NB4 (cell line): Measurements from ENCODE around the gene ELK4.

Source experiments
- MYC ChIP-seq: IDR thresholded peaks from 2 replicates; pipeline ENCODE4 v1.6.1; 2011; ENCODE audit warnings: low read depth, low read length
- TF ChIP-seq, protein P1 (sequence below): IDR thresholded peaks from one replicate; pipeline ENCODE4 v1.5.1; 2012; ENCODE audit warnings: low read depth, low read length

DNA sequence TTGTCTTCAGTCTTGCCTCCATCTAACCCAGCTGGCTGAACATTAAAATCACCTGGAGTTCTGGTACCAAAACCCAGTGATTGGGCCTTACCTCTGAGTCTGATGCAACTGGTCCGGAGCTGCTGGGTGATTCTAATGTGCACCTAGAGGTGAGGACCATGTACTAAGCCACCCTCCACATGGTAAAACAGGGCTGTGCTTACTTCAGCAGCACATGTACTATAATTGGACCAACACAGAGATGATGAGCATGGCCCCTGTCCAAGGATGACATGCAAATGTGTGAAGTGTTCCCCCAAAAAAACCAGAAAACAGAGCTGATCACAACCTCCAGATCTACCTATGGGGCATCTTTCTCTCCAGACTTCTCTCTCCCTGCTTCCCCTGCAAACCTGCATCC, 37.0 kb downstream of the ELK4 start:
- TF ChIP-seq, protein P1, sequence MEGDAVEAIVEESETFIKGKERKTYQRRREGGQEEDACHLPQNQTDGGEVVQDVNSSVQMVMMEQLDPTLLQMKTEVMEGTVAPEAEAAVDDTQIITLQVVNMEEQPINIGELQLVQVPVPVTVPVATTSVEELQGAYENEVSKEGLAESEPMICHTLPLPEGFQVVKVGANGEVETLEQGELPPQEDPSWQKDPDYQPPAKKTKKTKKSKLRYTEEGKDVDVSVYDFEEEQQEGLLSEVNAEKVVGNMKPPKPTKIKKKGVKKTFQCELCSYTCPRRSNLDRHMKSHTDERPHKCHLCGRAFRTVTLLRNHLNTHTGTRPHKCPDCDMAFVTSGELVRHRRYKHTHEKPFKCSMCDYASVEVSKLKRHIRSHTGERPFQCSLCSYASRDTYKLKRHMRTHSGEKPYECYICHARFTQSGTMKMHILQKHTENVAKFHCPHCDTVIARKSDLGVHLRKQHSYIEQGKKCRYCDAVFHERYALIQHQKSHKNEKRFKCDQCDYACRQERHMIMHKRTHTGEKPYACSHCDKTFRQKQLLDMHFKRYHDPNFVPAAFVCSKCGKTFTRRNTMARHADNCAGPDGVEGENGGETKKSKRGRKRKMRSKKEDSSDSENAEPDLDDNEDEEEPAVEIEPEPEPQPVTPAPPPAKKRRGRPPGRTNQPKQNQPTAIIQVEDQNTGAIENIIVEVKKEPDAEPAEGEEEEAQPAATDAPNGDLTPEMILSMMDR: no peak
- TF ChIP-seq MYC: no peak
